Measurements from ENCODE around the gene GARNL3.

- TF ChIP-seq, protein P1, sequence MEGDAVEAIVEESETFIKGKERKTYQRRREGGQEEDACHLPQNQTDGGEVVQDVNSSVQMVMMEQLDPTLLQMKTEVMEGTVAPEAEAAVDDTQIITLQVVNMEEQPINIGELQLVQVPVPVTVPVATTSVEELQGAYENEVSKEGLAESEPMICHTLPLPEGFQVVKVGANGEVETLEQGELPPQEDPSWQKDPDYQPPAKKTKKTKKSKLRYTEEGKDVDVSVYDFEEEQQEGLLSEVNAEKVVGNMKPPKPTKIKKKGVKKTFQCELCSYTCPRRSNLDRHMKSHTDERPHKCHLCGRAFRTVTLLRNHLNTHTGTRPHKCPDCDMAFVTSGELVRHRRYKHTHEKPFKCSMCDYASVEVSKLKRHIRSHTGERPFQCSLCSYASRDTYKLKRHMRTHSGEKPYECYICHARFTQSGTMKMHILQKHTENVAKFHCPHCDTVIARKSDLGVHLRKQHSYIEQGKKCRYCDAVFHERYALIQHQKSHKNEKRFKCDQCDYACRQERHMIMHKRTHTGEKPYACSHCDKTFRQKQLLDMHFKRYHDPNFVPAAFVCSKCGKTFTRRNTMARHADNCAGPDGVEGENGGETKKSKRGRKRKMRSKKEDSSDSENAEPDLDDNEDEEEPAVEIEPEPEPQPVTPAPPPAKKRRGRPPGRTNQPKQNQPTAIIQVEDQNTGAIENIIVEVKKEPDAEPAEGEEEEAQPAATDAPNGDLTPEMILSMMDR (IDR thresholded peaks at IDR 0.05) = no peak
- no peak for TF ChIP-seq POLR2A (IDR thresholded peaks at IDR 0.05)
Observed at GRCh38 chr9:127237801-127238200, 26.8 kb upstream of the GARNL3 start.
